T-helper 1 cell treated with Interleukin-12 subunit alpha and Interleukin-12 subunit beta and Interleukin-4 antibody, amounts not matched to agents 30 μg/mL and 1 μg/mL, for 36 hours (primary cell): ENCODE results near the gene EMX1.
"Not testable (repeated sequence)": the region's sequence is repeated elsewhere in the genome, so short reads cannot be mapped to it uniquely, and the experiment has no call there.

ENCODE experiments used
- H3K27ac Mint-ChIP-seq: one replicate; pipeline ENCODE4 v1.8.0; 2021; ENCODE audit warnings: mild to moderate bottlenecking, mixed read lengths
- H3K27me3 Mint-ChIP-seq: one replicate; pipeline ENCODE4 v1.8.0; 2021; ENCODE audit warnings: low read depth, mixed read lengths
- H3K36me3 Mint-ChIP-seq: one replicate; pipeline ENCODE4 v1.8.0; 2021; ENCODE audit warnings: low read depth, mixed read lengths
- H3K4me1 Mint-ChIP-seq: one replicate; pipeline ENCODE4 v1.8.0; 2021; ENCODE audit warnings: low read depth, mixed read lengths
- H3K4me3 Mint-ChIP-seq: one replicate; pipeline ENCODE4 v1.8.0; 2021; ENCODE audit warnings: mild to moderate bottlenecking, moderate library complexity, mixed read lengths
- H3K9me3 Mint-ChIP-seq: one replicate; pipeline ENCODE4 v1.8.0; 2021; ENCODE audit warnings: mixed read lengths

EMX1 gene

GRCh38 chr2:72894514-72894913, 22.8 kb upstream of the EMX1 start:
- Mint-ChIP-seq H3K36me3 (no peaks in the 10 kb centered on the region), H3K4me3 (no peak overlapping the region), H3K27me3 (peaks cover 35% of the 10 kb centered on the region), H3K9me3 (no peaks in the 10 kb centered on the region), H3K27ac (no peak overlapping the region), H3K4me1 (peaks cover 2% of the 10 kb centered on the region)

GRCh38 chr2:72895154-72895553, 22.2 kb upstream of the EMX1 start:
- H3K27me3 Mint-ChIP-seq: peaks cover 37% of the 10 kb centered on the region
- no peaks in the 10 kb centered on the region for H3K9me3 Mint-ChIP-seq
- H3K4me1 Mint-ChIP-seq: peaks cover 2% of the 10 kb centered on the region
- no peaks in the 10 kb centered on the region for H3K36me3 Mint-ChIP-seq
- H3K27ac Mint-ChIP-seq: no peak overlapping the region
- H3K4me3 Mint-ChIP-seq: no peak overlapping the region

- no peaks in the 10 kb centered on the region for H3K9me3 Mint-ChIP-seq
- peaks cover 2% of the 10 kb centered on the region for H3K4me1 Mint-ChIP-seq
- peaks cover 42% of the 10 kb centered on the region for H3K27me3 Mint-ChIP-seq
- no peaks in the 10 kb centered on the region for H3K36me3 Mint-ChIP-seq
- no peak overlapping the region for H3K27ac Mint-ChIP-seq
- H3K4me3 Mint-ChIP-seq: no peak overlapping the region
Measured at GRCh38 chr2:72895759-72896281, 21.5 kb upstream of the EMX1 start.

DNA sequence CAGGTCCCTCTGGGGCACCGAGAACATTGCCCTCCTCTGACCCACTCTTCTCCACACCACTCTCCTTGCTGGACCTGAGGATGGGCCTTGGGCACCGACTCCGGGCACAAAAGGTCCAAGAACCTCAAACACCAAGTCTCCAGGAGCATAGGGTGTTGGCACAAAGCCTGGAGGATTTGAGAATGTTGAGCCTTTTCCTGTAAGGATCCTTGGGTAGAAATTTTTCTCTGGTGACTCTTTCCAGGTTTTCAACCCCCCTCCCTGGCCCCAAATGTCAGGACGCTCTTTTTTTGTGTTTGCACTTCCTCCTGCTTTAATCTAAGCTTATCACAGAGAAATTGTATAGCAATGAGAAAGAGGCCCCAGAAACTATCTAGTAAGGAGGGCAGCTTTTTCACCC, 20.9 kb upstream of the EMX1 start:
- Mint-ChIP-seq H3K27ac (no peak overlapping the region), H3K4me3 (no peak overlapping the region), H3K9me3 (no peaks in the 10 kb centered on the region), H3K27me3 (peaks cover 48% of the 10 kb centered on the region), H3K36me3 (no peaks in the 10 kb centered on the region), H3K4me1 (peaks cover 2% of the 10 kb centered on the region)

- Mint-ChIP-seq H3K36me3 (no peaks in the 10 kb centered on the region), H3K4me3 (no peak overlapping the region), H3K4me1 (peaks cover 2% of the 10 kb centered on the region), H3K27ac (peak overlapping the region; percentile 31), H3K9me3 (no peaks in the 10 kb centered on the region), H3K27me3 (peaks cover 61% of the 10 kb centered on the region)
Measured at GRCh38 chr2:72897785-72898584, 19.3 kb upstream of the EMX1 start.

DNA sequence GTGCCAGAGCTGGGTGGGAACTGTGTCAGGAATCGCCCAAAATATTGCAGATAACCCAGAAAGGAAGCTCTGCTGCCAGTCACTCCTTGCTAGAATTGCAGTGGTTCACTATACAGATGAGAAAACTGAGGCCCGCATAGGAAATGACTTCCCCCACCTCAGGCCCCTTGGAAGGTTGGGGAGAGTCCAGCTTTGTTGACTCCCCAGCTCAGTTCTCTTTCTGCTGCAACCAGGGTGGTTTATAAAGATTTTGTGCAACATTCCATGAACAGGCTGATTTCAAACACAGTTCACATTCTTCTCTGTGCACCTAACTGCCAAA, 18.8 kb upstream of the EMX1 start:
- H3K27me3 Mint-ChIP-seq: peaks cover 66% of the 10 kb centered on the region
- H3K36me3 Mint-ChIP-seq: no peaks in the 10 kb centered on the region
- H3K27ac Mint-ChIP-seq: no peak overlapping the region
- no peak overlapping the region for H3K4me3 Mint-ChIP-seq
- peaks cover 2% of the 10 kb centered on the region for H3K4me1 Mint-ChIP-seq
- no peaks in the 10 kb centered on the region for H3K9me3 Mint-ChIP-seq

- no peak overlapping the region for H3K27ac Mint-ChIP-seq
- peaks cover 75% of the 10 kb centered on the region for H3K27me3 Mint-ChIP-seq
- no peak overlapping the region for H3K4me3 Mint-ChIP-seq
- no peaks in the 10 kb centered on the region for H3K36me3 Mint-ChIP-seq
- peaks cover 2% of the 10 kb centered on the region for H3K4me1 Mint-ChIP-seq
- no peaks in the 10 kb centered on the region for H3K9me3 Mint-ChIP-seq
Measured at GRCh38 chr2:72900191-72900825, 17.0 kb upstream of the EMX1 start.

DNA sequence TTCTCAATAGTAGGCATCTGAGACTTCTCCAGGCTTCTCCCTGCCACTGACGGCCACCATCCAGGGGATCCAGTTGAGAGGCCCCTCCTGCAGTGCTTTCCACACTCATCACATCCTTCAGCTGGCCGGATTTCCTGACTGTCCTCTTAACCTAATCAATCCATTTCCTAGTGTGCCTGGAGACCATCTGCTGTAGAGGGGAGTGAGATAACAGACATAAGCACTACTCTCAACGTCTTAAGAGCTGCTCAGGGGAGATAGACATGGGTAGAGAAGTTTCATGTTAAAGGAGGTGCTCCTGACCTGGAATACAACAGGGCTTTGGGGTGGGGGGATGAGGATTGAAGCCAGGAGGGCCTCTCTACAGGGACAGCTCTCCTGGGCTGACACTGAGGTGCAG, 15.9 kb upstream of the EMX1 start:
- H3K4me1 Mint-ChIP-seq: no peaks in the 10 kb centered on the region
- H3K36me3 Mint-ChIP-seq: no peaks in the 10 kb centered on the region
- no peak overlapping the region for H3K27ac Mint-ChIP-seq
- peaks cover 80% of the 10 kb centered on the region for H3K27me3 Mint-ChIP-seq
- no peaks in the 10 kb centered on the region for H3K9me3 Mint-ChIP-seq
- no peak overlapping the region for H3K4me3 Mint-ChIP-seq

- H3K4me1 Mint-ChIP-seq, H3K4me3 Mint-ChIP-seq: not testable (repeated sequence)
Measured at GRCh38 chr2:72907369-72907768, 9.9 kb upstream of the EMX1 start.

GRCh38 chr2:72908741-72909140, 8.6 kb upstream of the EMX1 start:
- Mint-ChIP-seq H3K27me3 (peaks cover 70% of the 10 kb centered on the region), H3K9me3 (no peaks in the 10 kb centered on the region), H3K27ac (no peak overlapping the region), H3K36me3 (no peaks in the 10 kb centered on the region), H3K4me1 (peaks cover 2% of the 10 kb centered on the region), H3K4me3 (no peak overlapping the region)

More at GRCh38 chr2:72907369-72907768, 9.9 kb upstream of the EMX1 start:
- peaks cover 72% of the 10 kb centered on the region for H3K27me3 Mint-ChIP-seq
- not testable (repeated sequence) for H3K9me3 Mint-ChIP-seq, H3K27ac Mint-ChIP-seq, H3K36me3 Mint-ChIP-seq

DNA sequence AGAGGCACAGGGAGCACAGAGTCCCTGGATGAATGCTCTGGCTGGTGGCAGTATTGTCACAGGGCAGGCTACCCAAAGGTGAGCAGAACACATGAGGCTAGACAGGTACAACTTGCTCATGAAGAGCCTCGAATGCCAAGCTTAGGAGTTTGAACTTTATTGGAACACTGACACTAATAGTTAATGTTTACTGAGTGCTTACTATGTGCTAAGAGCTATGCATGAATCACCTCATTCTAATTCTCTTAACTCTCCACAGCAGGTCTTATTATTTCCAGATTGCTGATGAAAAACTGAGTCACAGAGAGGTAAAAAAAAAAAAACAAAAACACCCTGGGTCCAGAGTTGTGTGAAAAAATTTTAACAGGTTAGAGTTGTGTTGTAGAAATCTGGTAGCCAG, 6.1 kb upstream of the EMX1 start:
- peaks cover 2% of the 10 kb centered on the region for H3K36me3 Mint-ChIP-seq
- no peak overlapping the region for H3K27ac Mint-ChIP-seq
- H3K9me3 Mint-ChIP-seq: no peaks in the 10 kb centered on the region
- H3K27me3 Mint-ChIP-seq: peaks cover 67% of the 10 kb centered on the region
- H3K4me1 Mint-ChIP-seq: peaks cover 6% of the 10 kb centered on the region
- H3K4me3 Mint-ChIP-seq: no peak overlapping the region

DNA sequence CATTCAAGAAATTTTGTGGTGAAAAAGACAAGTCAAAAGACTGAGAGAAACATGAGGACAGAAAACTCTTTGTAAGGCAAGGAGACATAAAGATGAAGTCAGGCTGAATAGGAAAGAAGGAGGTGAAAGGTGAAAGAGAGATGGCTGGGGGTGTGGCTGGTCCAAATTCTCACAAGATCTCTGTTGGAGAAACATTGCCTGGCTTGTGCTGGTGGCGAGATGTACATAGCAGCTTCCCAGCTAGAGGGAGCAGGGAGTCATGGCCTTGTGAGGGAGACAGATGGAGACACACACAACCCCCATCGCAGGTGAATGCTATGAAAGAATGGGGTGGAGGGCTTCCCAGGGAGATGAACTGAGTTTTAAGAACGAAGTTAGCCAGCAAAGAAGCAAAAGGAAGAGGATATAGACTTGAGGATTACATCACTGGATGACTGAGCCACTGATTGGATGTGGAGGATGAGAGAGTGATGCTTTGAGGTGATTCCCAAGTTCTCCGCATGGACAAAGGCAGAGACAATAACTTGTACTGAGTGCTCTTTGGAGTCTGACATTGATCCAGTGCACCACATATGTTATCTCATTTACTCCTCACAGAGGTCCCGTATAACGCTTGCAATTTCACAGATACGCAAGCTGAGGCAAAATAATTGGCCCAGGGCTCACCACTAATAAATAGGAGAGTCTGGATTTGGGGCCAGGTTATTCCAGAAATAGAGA, 3.7 kb upstream of the EMX1 start:
- H3K4me1 Mint-ChIP-seq: peaks cover 10% of the 10 kb centered on the region
- peaks cover 64% of the 10 kb centered on the region for H3K27me3 Mint-ChIP-seq
- H3K9me3 Mint-ChIP-seq: no peaks in the 10 kb centered on the region
- peaks cover 2% of the 10 kb centered on the region for H3K36me3 Mint-ChIP-seq
- H3K4me3 Mint-ChIP-seq: no peak overlapping the region
- no peak overlapping the region for H3K27ac Mint-ChIP-seq

DNA sequence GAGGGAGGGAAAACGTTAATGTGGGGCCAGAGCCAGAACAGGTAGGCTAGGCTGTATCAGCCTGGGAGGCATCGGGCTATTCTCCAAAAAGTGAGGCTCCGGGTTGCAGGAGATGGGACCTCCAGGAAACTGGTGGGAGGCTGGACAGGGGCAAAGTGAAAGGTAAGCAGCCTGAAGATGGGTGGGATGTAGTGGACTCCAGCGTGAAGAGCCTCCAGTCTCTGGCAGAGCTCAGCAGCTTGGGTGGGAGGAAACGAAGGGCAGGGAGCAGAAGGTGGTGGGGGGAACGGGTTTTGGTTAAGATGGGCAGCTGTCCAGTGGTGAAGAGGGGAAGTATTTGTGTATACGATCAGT, 3.1 kb upstream of the EMX1 start:
- H3K4me1 Mint-ChIP-seq: peaks cover 10% of the 10 kb centered on the region
- peak overlapping the region; percentile 26 for H3K27ac Mint-ChIP-seq
- no peaks in the 10 kb centered on the region for H3K9me3 Mint-ChIP-seq
- H3K27me3 Mint-ChIP-seq: peaks cover 67% of the 10 kb centered on the region
- H3K36me3 Mint-ChIP-seq: peaks cover 2% of the 10 kb centered on the region
- no peak overlapping the region for H3K4me3 Mint-ChIP-seq

GRCh38 chr2:72914589-72915319, 2.6 kb upstream of the EMX1 start:
- H3K27ac Mint-ChIP-seq: peak overlapping the region; percentile 34
- no peak overlapping the region for H3K4me3 Mint-ChIP-seq

More at GRCh38 chr2:72914589-72915319, 2.6 kb upstream of the EMX1 start:
- peaks cover 13% of the 10 kb centered on the region for H3K4me1 Mint-ChIP-seq
- no peaks in the 10 kb centered on the region for H3K9me3 Mint-ChIP-seq
- H3K36me3 Mint-ChIP-seq: peaks cover 2% of the 10 kb centered on the region
- H3K27me3 Mint-ChIP-seq: peaks cover 68% of the 10 kb centered on the region
